Cortex of kidney (tissue), 1 donor: Measurements from ENCODE around the gene PTPRR.

Source experiments
- DNase-seq: peaks from one replicate; lab custom pipeline; 2025; lab: John Stamatoyannopoulos, UW

The PTPRR gene

DNA sequence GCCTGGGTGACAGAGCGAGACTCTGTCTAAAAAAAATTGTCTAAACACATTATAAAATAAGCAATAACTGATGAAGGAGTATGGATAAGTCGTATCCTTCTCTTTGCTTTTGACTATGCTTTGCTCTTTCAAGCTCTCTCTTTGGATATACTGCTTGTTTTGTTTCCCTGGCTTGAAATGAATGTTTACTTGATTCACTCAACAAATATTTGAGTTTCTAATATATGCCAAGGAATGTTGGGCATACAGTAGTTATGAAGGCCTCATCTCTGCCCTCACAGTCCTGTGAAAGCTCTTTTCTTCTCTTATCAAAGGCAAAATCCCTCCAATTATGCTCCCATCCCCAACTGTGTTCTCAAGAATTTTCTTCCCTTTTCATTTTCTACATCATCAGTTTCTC lies 123.5 kb downstream of the PTPRR start:
- DNase-seq, result no peak

DNA sequence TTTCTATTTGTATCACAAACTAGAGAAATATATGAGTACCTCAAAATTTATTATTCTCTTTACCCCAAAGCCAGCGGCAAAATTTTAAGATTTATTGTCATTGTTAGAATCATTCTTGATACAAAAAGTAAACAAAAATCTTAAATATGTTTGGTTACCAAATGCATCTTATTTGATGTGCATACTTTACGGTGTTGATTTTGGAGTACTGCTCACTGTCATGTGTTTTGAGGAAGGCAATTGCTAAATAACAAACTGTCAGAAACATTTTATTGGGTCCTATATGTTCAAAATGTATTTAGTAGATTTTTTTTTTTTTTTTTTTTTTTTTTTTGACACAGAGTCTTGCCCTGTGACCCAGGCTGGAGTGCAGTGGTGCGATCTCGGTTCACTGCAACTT lies 124.9 kb downstream of the PTPRR start:
- no peak for DNase-seq

DNA sequence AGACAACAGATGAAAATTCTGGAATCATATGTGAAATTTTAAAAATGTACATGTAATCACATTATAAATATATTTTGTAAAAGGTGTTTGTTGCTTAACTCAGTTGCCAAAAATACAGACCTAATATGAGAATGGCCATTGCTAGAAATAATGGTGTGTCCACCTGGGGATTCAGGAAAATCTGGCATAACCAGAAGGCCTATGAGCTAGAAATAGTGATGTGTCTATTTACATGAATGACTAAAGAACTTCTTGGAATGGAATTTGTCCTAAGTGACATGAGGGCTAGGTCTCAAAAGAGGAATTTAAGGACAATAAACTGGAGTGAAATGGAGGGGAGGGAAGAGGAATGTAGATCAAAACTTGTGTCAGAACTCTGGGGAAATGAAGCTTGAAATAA lies 126.4 kb downstream of the PTPRR start:
- DNase-seq, result no peak

GRCh38 chr12:70788774-70789173 lies 131.8 kb downstream of the PTPRR start:
- no peak for DNase-seq

DNA sequence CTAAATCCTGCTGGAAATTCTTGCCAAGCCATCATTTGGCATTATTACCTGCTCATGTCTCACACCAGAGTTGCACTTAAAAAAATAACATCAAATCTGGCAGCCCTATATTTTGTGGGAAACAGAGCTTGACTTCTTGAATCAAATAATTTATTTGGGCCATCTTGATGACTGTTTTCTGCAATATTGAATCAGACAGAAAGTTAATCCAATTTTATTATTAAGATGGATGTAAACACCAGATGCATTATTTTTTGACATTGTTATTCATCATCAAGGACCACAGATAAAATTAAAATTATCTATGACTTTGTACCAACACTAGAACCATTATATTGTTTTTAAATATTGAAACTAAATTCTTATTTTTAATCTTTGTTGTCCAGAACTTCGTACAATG lies 132.9 kb downstream of the PTPRR start:
- no peak for DNase-seq

DNA sequence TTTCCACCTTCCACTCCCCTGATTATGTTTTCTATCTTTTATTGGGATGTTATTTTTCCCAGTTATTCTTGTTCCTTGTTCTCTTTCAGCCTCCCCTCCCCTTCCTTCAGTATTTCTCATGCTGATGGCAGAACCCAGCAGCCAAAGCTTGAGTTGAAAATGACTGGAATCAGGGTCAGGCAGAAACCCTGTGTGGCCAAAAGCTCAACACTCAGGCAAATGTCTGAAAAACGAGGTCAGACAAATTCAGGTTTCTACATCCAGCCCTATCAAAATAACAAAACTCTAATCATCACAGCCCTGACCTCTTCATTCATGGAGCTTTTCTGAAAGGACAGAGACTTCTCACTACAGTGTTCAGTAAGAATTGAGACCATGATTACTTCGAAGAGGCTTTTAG lies 134.6 kb downstream of the PTPRR start:
- DNase-seq, result no peak

DNA sequence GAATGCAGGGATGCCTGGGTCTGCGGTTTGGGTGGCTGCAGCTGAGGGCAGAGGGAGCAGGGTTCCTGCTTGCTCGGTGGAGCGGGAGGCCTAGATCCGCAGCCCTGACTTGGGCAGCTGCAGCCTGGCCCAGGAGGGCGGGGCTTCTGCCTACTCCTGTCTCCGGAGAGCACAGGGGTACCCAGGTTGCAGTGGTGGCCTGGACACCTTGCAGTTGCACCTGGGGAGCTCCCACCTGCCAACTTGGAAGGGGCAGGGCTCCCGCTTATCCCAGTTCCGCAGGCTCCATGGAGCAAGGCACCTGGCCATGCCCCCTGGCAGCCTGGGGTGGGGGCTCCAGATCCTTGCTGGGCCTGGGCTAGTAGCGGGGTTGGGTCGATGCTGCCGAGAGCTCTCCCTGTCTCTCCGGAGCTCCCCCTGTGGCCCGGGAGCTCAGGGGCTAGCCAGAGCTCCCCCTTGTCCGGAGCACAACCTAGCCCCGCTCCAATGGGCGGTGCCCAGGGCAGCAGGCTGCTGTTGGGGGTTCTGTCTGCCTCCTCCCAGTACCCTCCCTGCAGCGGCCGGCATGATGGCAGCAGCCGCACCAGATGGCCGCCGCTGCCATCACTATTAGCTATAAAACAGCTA lies 136.4 kb downstream of the PTPRR start:
- no peak for DNase-seq

GRCh38 chr12:70783455-70783854 lies 137.1 kb downstream of the PTPRR start:
- no peak for DNase-seq

- no peak for DNase-seq
Observed at GRCh38 chr12:70779250-70779649, 141.3 kb downstream of the PTPRR start.

DNA sequence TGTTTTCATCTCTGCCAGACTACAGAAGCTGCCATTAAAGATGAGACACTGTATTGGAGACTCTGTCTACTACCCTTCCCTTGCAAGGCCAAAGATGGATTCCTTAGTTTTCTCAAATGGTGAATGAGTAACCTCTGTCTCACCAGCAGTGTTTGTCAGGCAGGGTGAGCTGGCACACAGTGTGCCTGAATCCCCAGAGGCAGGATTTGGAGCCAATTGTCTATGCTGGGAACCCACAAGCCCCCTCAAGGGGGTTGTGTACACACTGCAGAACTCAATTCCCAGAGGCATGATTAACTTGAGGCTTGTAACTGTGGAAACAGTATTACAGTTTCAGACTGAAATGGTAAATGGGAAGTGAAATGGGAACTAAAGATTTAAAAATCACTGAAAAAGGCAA lies 146.5 kb downstream of the PTPRR start:
- no peak for DNase-seq

DNA sequence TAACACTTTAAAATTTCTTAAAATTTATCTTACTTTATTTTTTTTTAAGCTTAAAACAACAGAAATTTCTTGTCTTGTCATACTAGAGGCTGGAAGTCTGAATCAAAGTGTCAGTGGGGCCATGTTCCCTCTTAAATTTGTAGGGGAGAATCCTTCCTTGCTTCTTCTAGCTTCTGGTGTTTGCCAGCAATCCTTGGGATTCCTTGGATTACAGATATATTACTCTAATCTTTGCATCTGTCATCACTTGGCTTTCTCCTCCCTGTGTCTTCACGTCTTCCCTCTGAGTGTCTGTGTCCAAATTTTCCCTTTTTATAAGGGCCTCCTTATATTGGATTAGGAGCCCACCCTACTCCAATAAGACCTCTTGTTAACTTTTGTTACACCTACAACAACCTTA lies 147.7 kb downstream of the PTPRR start:
- DNase-seq, result no peak

DNA sequence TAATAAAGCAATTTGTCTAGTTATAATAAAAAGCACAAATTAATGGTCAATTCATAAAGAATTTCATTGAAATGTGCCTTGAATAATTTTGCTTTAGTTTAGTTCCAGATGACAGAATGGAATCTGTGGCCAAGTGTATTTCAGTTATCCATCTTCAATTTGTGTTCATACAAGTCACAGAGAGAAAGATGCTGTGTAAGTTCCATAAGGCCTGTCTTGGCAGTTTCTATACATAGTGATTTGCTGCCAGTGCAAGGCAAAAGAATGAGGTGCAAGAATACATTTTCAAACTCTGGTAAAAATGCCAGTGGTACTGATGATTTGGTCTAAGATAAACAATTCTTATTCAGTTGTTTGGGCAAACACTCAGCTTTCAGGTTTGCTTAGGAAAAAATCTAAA lies 149.0 kb downstream of the PTPRR start:
- DNase-seq, result no peak

DNA sequence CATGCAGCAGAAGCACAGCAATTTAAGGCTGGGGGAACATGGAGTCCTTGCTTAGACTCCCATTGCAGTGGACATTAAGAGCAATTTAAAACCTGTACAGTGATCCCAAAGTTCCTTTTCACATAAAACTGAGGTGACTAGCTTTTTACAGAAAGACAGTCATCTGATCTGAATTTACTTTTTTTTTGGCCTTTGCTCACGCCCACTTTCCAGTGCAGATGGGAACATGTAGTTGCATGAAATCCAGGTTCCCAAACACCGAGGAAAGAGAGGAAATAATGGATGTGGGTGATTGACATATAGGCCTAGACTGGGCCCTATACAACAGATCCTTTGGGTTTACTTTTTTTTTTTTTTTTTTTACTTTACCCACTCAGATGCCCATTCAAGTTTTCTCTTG lies 156.9 kb downstream of the PTPRR start:
- DNase-seq, result no peak

DNA sequence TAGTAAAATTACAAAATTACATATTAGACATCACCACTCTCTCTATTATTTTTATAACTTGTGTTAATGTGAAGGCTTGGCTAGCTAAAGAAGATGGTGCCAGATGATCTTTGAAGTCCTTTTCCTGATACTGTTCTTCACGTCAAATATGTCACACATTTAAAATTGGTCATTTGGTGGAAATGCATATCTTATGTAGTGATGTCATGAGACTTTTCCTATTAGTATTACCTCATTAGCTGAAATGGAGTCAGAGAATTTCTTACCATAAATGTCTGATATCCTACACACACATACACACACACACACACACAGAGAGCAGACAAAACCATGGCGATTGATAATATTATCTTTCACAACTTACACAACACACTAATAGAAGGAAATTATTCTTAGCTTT lies 158.5 kb downstream of the PTPRR start:
- no peak for DNase-seq

GRCh38 chr12:70759161-70759918 lies 161.2 kb downstream of the PTPRR start:
- no peak for DNase-seq

DNA sequence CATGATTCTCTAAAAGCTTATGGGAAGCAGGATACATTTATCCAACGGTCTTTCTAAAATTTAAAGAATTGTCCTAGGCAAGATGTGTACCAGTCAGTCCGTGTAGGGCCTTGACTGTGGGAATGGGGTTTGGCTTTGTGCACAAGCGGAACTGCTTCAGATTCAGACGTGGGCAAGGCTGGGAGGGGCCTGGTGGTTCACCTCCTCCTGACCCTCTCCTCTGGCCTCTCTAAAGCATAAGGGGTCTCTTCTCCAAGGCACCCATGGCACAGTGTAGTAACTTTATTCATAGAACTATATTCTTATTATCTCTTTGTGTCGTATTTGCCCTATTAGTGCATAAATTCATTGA lies 162.1 kb downstream of the PTPRR start:
- DNase-seq, result no peak

DNA sequence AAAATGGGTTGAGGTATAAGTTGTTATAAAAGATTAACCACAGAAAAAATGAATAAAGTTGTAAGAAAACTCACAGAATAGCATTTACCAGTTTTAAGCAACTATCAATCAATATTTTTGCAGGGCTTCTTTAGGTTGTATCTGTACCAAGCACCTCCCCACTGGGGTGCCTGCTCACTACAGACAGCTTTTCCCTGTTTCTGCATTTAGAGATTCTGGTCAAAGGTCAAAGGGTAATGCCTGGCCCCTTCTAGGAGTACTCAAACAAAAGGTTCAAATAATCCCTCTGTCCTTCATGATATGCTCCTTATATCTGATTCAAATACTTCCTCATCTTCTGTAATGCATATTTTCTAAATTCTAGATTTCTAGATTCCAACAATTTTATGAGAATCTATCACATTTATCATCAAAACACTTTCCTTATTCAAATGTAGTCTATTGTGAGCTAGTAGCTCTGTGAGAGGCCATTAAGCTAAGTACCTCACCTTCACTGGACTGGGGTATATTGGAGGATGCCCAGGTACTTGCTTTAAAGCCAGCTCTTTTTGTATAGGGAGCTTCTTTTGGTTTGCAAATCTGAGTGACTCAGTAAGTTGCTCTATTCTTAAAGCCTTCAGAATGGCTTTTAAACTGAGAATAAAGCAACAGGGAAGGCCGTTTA lies 162.6 kb downstream of the PTPRR start:
- no peak for DNase-seq

- no peak for DNase-seq
Observed at GRCh38 chr12:70756791-70757190, 163.7 kb downstream of the PTPRR start.

DNA sequence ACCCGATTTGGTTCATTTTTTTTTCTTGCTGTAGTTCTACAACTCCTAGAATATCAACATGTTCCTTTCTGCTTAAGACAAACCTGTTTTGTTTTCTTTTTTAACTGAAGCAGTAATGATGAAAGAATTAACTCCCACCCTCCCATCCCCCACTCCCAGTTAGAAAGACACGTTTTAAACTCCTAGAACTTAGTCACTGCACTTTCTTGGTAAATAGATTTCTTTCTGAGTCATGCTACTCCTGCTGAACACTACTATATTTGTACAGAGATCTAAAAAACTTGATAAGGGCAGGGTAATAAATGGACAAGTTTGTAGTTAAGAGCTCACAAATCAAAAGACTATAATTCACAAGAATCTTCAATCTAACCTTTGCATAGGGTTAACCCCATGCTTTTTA lies 164.4 kb downstream of the PTPRR start:
- no peak for DNase-seq

DNA sequence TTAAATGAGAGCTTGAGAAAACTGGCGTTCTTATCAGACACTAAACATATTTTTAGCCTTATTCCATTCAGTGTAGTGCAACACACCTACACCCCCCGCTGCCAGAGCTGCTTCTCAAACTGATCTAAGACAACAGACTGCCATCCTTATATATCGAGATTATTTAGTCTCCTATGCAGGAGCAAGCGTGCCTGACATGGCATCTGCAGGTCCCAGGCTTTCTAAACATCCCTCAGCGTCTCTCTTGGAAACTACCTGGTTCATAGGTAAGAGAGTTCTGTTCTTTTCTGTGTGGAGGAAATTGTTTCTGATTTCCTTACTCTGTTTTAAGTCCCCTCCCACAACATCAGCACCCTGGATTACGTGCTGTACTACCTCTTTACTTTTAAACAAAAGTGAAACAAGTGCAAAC lies 166.2 kb downstream of the PTPRR start:
- DNase-seq, result no peak

DNA sequence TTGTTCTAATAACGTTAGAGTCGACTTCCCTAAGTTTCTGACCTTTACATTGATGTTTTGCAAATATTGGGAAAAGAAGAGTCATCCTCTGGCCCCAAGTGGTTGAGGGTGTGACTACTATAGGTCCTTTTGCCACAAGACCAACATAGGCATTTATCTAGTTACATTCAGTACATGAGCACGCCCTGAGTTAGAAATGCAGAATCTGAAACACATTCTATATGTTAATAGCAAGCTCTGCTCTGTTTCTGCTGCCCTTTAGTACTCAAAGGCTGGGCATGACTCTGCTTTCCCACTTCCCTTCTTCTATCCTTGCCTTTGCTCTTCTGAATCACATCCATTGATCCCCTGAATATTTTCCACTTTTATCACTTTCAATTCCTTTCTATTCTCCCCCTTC lies 168.2 kb downstream of the PTPRR start:
- DNase-seq, result no peak

- DNase-seq, result no peak
Observed at GRCh38 chr12:70749931-70750330, 170.6 kb downstream of the PTPRR start.

- DNase-seq, result no peak
Observed at GRCh38 chr12:70748809-70749208, 171.7 kb downstream of the PTPRR start.
